ENCODE data around the gene S100PBP. TPM values are rescaled to one million over a fixed set of nuclear protein-coding genes. Genes with fewer than 3 reads are reported as not detected.

The S100PBP gene
- total RNA-seq, 2 experiments from 2014 or later, result 27.9 to 34.3 TPM

DNA sequence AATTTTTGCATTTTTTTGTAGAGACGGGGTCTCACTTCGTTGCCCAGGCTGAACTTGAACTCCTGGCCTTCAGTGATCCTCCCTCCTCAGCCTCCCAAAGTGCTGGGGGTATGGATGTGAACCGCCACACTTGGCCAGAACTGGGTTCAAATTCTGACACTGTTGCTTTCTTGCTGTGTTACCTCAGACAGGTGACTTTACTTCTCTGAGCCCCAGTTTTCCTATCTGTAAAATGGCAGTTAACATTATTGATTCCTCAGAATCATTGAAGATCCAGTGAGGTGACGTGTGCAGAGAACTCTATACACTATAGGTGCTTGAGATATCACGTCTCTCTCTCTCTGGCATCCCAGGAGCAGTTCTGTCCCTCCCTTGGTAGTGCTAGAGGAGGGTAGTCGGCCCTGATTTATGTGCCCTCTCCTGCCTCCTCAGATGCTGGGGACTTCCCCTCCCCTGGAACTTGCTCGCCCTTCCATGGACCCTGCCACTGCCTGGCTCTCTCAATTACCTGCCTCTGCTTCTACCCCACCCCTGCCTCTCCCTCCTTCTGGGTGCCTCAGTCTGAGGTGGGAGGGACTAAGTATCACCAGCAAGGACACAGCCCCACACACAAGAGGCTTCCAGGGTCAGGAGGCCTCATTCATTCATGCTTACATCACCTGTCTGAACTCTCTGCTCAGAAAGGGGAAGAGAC is 66.0 kb downstream of the S100PBP start:
- H3K4me3 Mint-ChIP-seq, result no peak overlapping the region
- no peak overlapping the region for H3K27ac Mint-ChIP-seq
- ATAC-seq (no peak), DNase-seq (no peak)
- peaks cover 36% of the 10 kb centered on the region for H3K27me3 Mint-ChIP-seq
- ChIA-PET CTCF (no interaction called here), POLR2A (no interaction called here)
- no peaks in the 10 kb centered on the region for H3K4me1 Mint-ChIP-seq
- intact Hi-C loops (cut with DNase I, micrococcal nuclease), result no loop called here
- H3K9me3 Mint-ChIP-seq (ENCODE audit: low read depth), result no peaks in the 10 kb centered on the region
- H3K36me3 Mint-ChIP-seq (ENCODE audit: low read depth), result no peaks in the 10 kb centered on the region

DNA sequence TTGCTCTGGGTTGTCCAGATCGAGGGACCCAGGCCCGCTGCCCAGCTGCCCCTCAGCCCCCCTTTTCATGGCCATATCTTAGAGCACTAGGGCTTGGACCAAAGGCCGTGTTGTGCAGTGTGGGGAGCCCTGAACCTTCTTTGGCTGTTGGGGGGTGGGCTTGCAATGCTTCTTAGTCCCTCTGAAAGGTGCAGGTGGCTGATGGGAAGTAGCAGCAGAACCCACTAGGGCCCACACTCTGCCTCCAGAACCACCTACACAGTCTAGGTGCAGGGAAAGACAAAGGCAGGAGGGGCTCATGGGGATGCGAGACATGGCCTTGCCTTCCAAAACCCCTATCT is 66.5 kb downstream of the S100PBP start:
- no peaks in the 10 kb centered on the region for H3K9me3 Mint-ChIP-seq (ENCODE audit: low read depth)
- CTCF ChIA-PET, result no interaction called here
- no peaks in the 10 kb centered on the region for H3K36me3 Mint-ChIP-seq (ENCODE audit: low read depth)
- no peak for DNase-seq
- H3K27ac Mint-ChIP-seq, result no peak overlapping the region
- no peak overlapping the region for H3K4me3 Mint-ChIP-seq
- POLR2A ChIA-PET, result no interaction called here
- intact Hi-C loops (cut with DNase I, micrococcal nuclease), result no loop called here
- H3K4me1 Mint-ChIP-seq, result no peaks in the 10 kb centered on the region
- peaks cover 38% of the 10 kb centered on the region for H3K27me3 Mint-ChIP-seq
- ATAC-seq, result no peak

DNA sequence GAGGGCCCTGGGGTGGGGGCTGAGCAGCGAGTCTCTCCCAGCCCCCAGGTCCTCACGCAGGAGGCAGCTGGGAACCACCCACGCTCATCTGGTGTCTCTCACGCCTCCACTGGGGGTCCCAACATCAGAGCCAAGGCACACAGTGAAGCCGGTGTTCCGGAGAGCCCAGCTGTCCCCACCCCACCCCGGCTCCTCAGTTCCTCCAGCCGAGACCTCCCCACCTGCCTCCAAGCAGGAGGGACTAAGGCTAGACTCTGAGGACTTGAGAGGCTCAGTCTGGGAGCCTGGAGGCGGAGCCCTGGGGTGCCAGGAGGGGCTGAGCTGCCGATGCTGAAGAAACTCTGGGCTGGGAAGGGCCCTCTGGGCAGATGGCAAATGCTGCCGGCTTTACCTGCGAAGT is 67.3 kb downstream of the S100PBP start:
- CTCF ChIA-PET, result interaction anchor here (3.3 kb wide), 1 partner anchor 9 kb away, joined by 11 read pairs; no protein-coding TSS in a partner anchor
- DNase-seq, result no peak
- Mint-ChIP-seq H3K27ac (no peak overlapping the region), H3K4me3 (no peak overlapping the region), H3K4me1 (no peaks in the 10 kb centered on the region), H3K9me3 (ENCODE audit: low read depth) (no peaks in the 10 kb centered on the region), H3K27me3 (peaks cover 43% of the 10 kb centered on the region), H3K36me3 (ENCODE audit: low read depth) (no peaks in the 10 kb centered on the region)
- ATAC-seq, result no peak
- POLR2A ChIA-PET, result interaction anchor here (0.6 kb wide), 1 partner anchor 14 kb away, joined by 3 read pairs; no protein-coding TSS in a partner anchor
- intact Hi-C loops (cut with DNase I, micrococcal nuclease), result loop anchor here in 1 of 2 experiments (5.0 kb wide), 1 partner anchor 43 kb away; no protein-coding TSS in a partner anchor

DNA sequence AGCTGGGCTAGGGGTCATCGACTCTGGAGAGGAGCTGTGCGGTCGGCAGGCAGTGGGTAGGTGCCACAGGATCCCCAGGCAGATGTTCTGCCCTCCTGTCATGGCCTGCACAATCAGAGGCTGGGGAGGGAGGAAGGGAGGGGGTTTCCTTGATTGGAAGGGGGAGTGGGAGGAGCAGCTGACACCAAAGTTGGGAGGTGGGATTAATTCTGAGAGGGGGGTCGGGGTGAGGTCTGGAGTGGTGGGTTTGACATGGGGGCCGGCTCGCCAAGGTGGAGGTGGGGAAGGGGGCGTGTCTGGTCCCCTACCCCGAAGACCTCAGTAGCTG is 68.2 kb downstream of the S100PBP start:
- Mint-ChIP-seq H3K36me3 (ENCODE audit: low read depth) (no peaks in the 10 kb centered on the region), H3K9me3 (ENCODE audit: low read depth) (no peaks in the 10 kb centered on the region), H3K4me3 (no peak overlapping the region), H3K27me3 (peaks cover 47% of the 10 kb centered on the region), H3K27ac (no peak overlapping the region), H3K4me1 (no peaks in the 10 kb centered on the region)
- CTCF ChIA-PET, result interaction anchor here (0.7 to 3.3 kb wide), 3 partner anchors 10 to 13 kb away, joined by 3 to 11 read pairs (median 10); no protein-coding TSS in a partner anchor
- ATAC-seq (no peak), DNase-seq (no peak)
- POLR2A ChIA-PET, result no interaction called here
- intact Hi-C loops (cut with DNase I, micrococcal nuclease), result loop anchor here in 1 of 2 experiments (5.0 kb wide), 1 partner anchor 42 kb away; no protein-coding TSS in a partner anchor

DNA sequence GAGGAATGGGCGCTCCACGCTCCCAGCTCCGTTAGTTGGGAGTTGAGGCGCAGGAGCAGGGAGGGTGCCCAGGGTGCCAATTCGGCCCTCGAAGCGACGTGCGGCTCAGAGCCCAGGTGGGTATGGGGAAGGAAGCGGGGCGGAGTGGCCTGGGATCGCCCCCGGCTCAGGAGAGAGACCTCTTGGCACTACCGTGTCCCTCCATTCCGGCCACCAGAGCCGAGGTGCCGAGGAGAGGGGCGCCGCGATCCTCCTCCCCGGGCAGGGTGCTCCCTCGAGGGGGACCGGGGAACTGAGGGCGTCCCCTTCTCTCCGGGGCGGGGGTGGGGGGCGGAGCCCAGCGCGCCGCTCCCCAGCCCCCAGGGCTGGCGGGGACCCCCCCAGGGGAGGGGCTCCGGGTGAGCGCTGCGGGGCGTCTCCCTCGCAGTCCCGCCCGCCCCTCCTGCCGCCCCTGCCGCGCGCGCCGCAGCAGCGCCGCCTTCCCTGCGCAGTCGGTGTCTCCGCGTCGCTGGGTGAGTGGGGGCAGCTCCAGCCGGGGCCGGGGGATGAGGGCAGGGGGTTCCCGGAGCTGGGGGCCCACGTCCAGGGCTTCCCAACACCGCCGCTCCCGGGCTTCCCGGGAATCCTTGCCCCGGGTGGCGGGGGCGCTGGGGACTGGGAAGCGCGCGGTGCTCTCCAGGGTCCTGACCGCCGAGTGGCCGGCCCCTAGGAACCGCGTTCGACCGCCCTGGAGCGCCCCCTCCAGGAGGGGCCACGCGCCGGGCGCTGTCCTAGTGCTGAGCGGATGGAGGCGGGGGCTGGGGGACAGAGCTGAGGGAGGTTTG is 68.8 kb downstream of the S100PBP start, which contains the start of gene HPCA:
HPCA (plus strand) TSS at position 488 of the 824 bp plus-strand sequence. CDS start 2,408 bp downstream, outside the sequence.
- peaks cover 48% of the 10 kb centered on the region for H3K27me3 Mint-ChIP-seq
- H3K36me3 Mint-ChIP-seq (ENCODE audit: low read depth), result no peaks in the 10 kb centered on the region
- H3K9me3 Mint-ChIP-seq (ENCODE audit: low read depth), result no peaks in the 10 kb centered on the region
- H3K27ac Mint-ChIP-seq, result no peak within 1 kb of the TSS
- POLR2A ChIA-PET, result no interaction called here
- intact Hi-C loops (cut with DNase I, micrococcal nuclease), result loop anchor here in 1 of 2 experiments (5.0 kb wide), 1 partner anchor 41 kb away; no protein-coding TSS in a partner anchor
- CTCF ChIA-PET, result interaction anchor here (0.7 to 3.3 kb wide), 5 partner anchors 9 to 40 kb away, joined by 3 to 11 read pairs (median 4); no protein-coding TSS in a partner anchor
- peak; percentile 76 for DNase-seq
- no peaks in the 10 kb centered on the region for H3K4me1 Mint-ChIP-seq
- no peak within 1 kb of the TSS for H3K4me3 Mint-ChIP-seq
- ATAC-seq, result peak; percentile 83

DNA sequence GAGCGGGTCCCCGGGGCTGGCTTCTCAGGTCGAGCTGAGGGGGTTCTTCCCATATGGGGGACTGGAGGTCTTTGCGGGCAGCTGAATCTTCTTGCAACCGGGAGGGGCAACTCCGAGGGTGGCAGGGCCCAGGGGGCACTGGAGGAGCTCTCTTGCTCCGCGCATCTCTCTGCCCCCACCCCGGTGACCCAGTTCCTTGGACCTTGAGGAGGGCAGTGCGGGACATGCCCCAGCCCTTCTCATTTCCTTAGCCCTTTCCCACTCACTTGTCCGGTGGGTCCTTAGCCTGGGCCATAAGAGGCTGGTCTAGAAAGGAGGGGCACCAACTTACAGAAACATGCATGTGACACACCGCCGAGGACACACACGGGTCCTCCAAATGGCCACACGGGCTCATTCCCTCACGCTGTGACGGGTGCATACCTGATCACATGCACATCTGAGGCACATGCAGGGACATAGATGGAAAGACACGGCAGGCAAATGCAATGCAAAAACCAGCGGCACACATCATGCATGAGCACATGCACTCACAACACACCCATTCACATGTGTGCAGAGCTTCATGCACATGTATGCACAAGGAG is 69.5 kb downstream of the S100PBP start:
- CTCF ChIA-PET, result interaction anchor here (0.5 to 3.3 kb wide), 5 partner anchors 11 to 50 kb away, joined by 3 to 11 read pairs (median 4); no protein-coding TSS in a partner anchor
- Mint-ChIP-seq H3K4me3 (no peak overlapping the region), H3K36me3 (ENCODE audit: low read depth) (no peaks in the 10 kb centered on the region), H3K27ac (no peak overlapping the region), H3K4me1 (no peaks in the 10 kb centered on the region), H3K27me3 (peaks cover 55% of the 10 kb centered on the region), H3K9me3 (ENCODE audit: low read depth) (no peaks in the 10 kb centered on the region)
- DNase-seq (no peak), ATAC-seq (no peak)
- intact Hi-C loops (cut with DNase I, micrococcal nuclease), result loop anchor here in 1 of 2 experiments (5.0 kb wide), 1 partner anchor 40 kb away; no protein-coding TSS in a partner anchor
- POLR2A ChIA-PET, result no interaction called here

DNA sequence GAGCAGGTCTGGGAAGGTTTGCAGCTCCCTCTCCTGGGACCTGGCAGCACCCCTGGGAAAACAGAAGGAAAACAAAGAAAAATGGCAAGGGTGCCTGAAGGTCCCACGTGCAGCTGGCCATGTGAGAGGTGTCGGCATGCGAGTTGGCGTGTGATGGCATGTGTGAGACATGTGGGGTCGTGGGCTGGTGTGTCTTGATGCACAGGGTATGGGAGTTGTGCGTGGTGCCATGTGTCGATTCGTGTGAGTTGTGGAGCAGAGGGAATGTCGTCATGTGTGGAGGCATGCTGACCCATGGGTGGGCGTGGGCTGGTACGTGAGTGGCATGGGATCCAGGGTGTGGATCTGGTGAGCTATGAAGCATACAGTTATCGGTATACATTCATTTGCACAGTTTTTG is 70.2 kb downstream of the S100PBP start:
- ATAC-seq, result no peak
- Mint-ChIP-seq H3K4me3 (no peak overlapping the region), H3K36me3 (ENCODE audit: low read depth) (no peaks in the 10 kb centered on the region), H3K9me3 (ENCODE audit: low read depth) (no peaks in the 10 kb centered on the region), H3K27ac (no peak overlapping the region), H3K27me3 (peaks cover 62% of the 10 kb centered on the region), H3K4me1 (peaks cover 2% of the 10 kb centered on the region)
- intact Hi-C loops (cut with DNase I, micrococcal nuclease), result loop anchor here in 1 of 2 experiments (5.0 kb wide), 1 partner anchor 40 kb away; no protein-coding TSS in a partner anchor
- ChIA-PET CTCF (interaction anchor here (1.2 to 3.3 kb wide), 3 partner anchors 11 to 108 kb away, joined by 3 to 11 read pairs (median 10); no protein-coding TSS in a partner anchor), POLR2A (no interaction called here)
- no peak for DNase-seq

DNA sequence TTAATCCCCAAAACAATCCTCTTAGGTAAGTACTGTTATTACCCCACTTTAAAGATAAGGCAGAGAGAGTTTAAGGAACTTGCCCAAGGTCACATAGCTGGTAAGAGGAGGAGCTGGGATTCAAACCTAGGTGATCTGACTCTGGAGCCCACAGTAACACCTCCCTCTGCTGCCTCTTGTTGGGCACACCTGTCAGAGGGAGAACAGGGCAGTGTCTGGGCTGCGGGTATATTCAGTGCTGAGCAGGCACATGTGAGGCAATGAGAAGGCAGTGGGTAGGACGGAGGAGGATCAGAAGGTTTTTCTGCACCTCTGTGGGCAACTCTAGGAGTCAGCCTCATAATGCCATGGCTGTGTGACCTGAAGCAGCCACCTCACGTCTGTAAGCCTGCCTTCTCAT is 70.7 kb downstream of the S100PBP start:
- Mint-ChIP-seq H3K27me3 (peaks cover 64% of the 10 kb centered on the region), H3K9me3 (ENCODE audit: low read depth) (no peaks in the 10 kb centered on the region), H3K36me3 (ENCODE audit: low read depth) (no peaks in the 10 kb centered on the region), H3K4me1 (peaks cover 3% of the 10 kb centered on the region), H3K27ac (no peak overlapping the region), H3K4me3 (no peak overlapping the region)
- intact Hi-C loops (cut with DNase I, micrococcal nuclease), result loop anchor here in 1 of 2 experiments (5.0 kb wide), 1 partner anchor 39 kb away; no protein-coding TSS in a partner anchor
- ATAC-seq, result no peak
- no peak for DNase-seq
- POLR2A ChIA-PET, result no interaction called here
- CTCF ChIA-PET, result interaction anchor here (1.2 kb wide), 1 partner anchor 109 kb away, joined by 3 read pairs; no protein-coding TSS in a partner anchor

DNA sequence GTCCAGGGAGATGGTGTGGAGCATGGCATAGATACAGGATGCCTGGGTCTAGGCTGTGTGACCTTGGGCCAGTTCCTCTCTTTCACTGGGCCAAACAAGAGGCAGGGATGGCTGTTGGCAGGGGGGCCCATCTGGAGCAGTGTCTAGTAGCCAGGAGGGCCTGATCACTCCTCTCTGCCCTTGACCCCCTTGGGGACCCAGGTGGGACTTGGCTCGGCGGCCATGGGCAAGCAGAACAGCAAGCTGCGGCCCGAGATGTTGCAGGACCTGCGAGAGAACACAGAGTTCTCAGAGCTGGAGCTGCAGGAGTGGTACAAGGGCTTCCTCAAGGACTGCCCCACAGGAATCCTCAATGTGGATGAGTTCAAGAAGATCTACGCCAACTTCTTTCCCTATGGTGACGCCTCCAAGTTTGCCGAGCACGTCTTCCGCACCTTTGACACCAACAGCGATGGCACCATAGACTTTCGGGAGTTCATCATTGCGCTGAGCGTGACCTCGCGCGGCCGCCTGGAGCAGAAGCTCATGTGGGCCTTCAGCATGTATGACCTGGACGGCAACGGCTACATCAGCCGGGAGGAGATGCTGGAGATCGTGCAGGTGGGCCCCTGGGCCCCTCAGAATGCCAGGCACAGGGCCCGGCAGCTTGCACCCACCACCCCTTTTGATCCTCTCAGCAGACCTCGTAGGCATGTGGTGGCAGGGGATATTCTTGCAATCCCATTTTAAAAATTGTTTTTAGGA is 71.4 kb downstream of the S100PBP start:
- POLR2A ChIA-PET, result no interaction called here
- CTCF ChIA-PET, result interaction anchor here (0.6 to 5.4 kb wide), 4 partner anchors 13 to 109 kb away, joined by 3 to 33 read pairs (median 3); no protein-coding TSS in a partner anchor

DNA sequence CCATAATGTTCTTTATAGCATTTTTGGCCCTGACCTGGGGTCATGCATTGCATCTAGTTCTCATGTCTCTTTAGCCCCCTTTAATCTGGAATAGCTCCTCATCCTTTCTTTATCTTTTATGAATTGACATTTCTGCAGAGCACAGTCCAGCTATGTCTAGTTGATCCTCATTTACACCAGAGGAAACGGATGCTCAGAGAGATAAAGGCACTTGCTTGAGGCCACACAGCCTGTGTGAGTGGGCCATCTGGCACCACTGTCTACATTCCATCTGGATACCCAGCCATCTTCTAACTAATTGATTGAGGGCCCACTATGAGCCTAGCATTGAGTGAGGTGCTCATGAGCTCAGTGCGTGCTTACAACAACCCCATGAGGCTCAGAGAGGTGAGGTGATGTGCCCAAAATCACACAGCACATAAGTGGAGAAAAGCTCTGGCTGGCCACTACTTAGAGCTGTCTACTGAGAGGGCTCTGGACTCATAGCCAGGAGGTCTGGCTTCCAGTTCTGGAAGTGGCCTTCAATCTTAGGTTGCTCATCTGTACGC is 72.4 kb downstream of the S100PBP start:
- no peaks in the 10 kb centered on the region for H3K9me3 Mint-ChIP-seq (ENCODE audit: low read depth)
- no peak overlapping the region for H3K27ac Mint-ChIP-seq
- POLR2A ChIA-PET, result no interaction called here
- ATAC-seq (no peak), DNase-seq (no peak)
- peaks cover 57% of the 10 kb centered on the region for H3K27me3 Mint-ChIP-seq
- no peak overlapping the region for H3K4me3 Mint-ChIP-seq
- CTCF ChIA-PET, result interaction anchor here (0.6 to 5.4 kb wide), 4 partner anchors 14 to 1709 kb away, joined by 3 to 33 read pairs (median 4); no protein-coding TSS in a partner anchor
- peaks cover 3% of the 10 kb centered on the region for H3K4me1 Mint-ChIP-seq
- intact Hi-C loops (cut with DNase I, micrococcal nuclease), result loop anchor here in 1 of 2 experiments (5.0 kb wide), 1 partner anchor 37 kb away; no protein-coding TSS in a partner anchor
- H3K36me3 Mint-ChIP-seq (ENCODE audit: low read depth), result no peaks in the 10 kb centered on the region

More for the DNA sequence above, 71.4 kb downstream of the S100PBP start:
- intact Hi-C loops (cut with DNase I, micrococcal nuclease), result loop anchor here in 1 of 2 experiments (5.0 kb wide), 1 partner anchor 38 kb away; no protein-coding TSS in a partner anchor
- no peaks in the 10 kb centered on the region for H3K9me3 Mint-ChIP-seq (ENCODE audit: low read depth)
- H3K27me3 Mint-ChIP-seq, result peaks cover 62% of the 10 kb centered on the region
- H3K36me3 Mint-ChIP-seq (ENCODE audit: low read depth), result no peaks in the 10 kb centered on the region
- no peak for DNase-seq
- H3K27ac Mint-ChIP-seq, result no peak overlapping the region
- no peak for ATAC-seq
- H3K4me3 Mint-ChIP-seq, result no peak overlapping the region
- peaks cover 3% of the 10 kb centered on the region for H3K4me1 Mint-ChIP-seq
